SK-N-SH treated with all-trans-retinoic acid at 6 μM for 48 hours (cell line): ENCODE measurements around the gene SOX12.

Experiments used
- ARNTL ChIP-seq: fragments of 450-650 bp; formaldehyde crosslinking; IDR thresholded peaks from 2 replicates; pipeline ENCODE4 v1.5.0; 2020; ENCODE audit warnings: low read depth, mild to moderate bottlenecking, moderate library complexity, borderline replicate concordance
- CSDC2 ChIP-seq: fragments of 250-450 bp; sonication (Bioruptor Pico); IDR thresholded peaks from 2 replicates; pipeline ENCODE4 v1.5.0; 2020; ENCODE audit warnings: mild to moderate bottlenecking, moderate library complexity
- PATZ1 ChIP-seq: fragments of 250-450 bp; sonication (Bioruptor Pico); IDR thresholded peaks from 2 replicates; pipeline ENCODE4 v1.8.0; 2020; ENCODE audit warnings: mild to moderate bottlenecking, moderate library complexity, borderline replicate concordance
- PPARA ChIP-seq: fragments of 250-450 bp; sonication (Bioruptor Pico); IDR thresholded peaks from 2 replicates; pipeline ENCODE4 v1.5.0; 2020; ENCODE audit warnings: mild to moderate bottlenecking, borderline replicate concordance
- TCF4 ChIP-seq: fragments of 250-450 bp; sonication (Bioruptor Pico); IDR thresholded peaks from 2 replicates; pipeline ENCODE4 v1.8.0; 2021; ENCODE audit warnings: mild to moderate bottlenecking, moderate library complexity, borderline replicate concordance
- TOX ChIP-seq: fragments of 250-450 bp; sonication (Bioruptor Pico); IDR thresholded peaks from 2 replicates; pipeline ENCODE4 v1.8.0; 2021; ENCODE audit warnings: mild to moderate bottlenecking, moderate library complexity, borderline replicate concordance
- TSHZ2 ChIP-seq: fragments of 250-450 bp; sonication (Bioruptor Pico); IDR thresholded peaks from 2 replicates; pipeline ENCODE4 v1.5.0; 2020; ENCODE audit warnings: mild to moderate bottlenecking, moderate library complexity
- ZFP3 ChIP-seq: fragments of 250-450 bp; sonication (Bioruptor Pico); IDR thresholded peaks from 2 replicates; pipeline ENCODE4 v1.5.0; 2020; ENCODE audit warnings: mild to moderate bottlenecking, moderate library complexity
- ZFP30 ChIP-seq: fragments of 450-650 bp; formaldehyde crosslinking; IDR thresholded peaks from 2 replicates; pipeline ENCODE4 v1.5.0; 2022; ENCODE audit warnings: mild to moderate bottlenecking, moderate library complexity
- ZNF565 ChIP-seq: fragments of 450-650 bp; formaldehyde crosslinking; conservative IDR thresholded peaks from 2 replicates; pipeline ENCODE4 v1.5.0; 2020; ENCODE audit warnings: low read depth, mild to moderate bottlenecking, moderate library complexity
- ZNF8 ChIP-seq: fragments of 450-650 bp; formaldehyde crosslinking; IDR thresholded peaks from 2 replicates; pipeline ENCODE4 v1.5.0; 2020; ENCODE audit warnings: mild to moderate bottlenecking, moderate library complexity

GRCh38 chr20:297925-298775 lies 27.2 kb upstream of the SOX12 start:
- no peak for TF ChIP-seq ZFP30
- TF ChIP-seq ZNF565, result no peak
- TF ChIP-seq PPARA (CRISPR knock-in tag), result no peak
- no peak for TF ChIP-seq CSDC2 (CRISPR knock-in tag)
- TF ChIP-seq PATZ1 (CRISPR knock-in tag), result no peak
- no peak for TF ChIP-seq ARNTL
- no peak for TF ChIP-seq TOX (CRISPR knock-in tag)
- TF ChIP-seq ZNF8 (CRISPR knock-in tag), result no peak
- no peak for TF ChIP-seq TCF4 (CRISPR knock-in tag)
- no peak for TF ChIP-seq TSHZ2 (CRISPR knock-in tag)
- no peak for TF ChIP-seq ZFP3 (CRISPR knock-in tag)
